Neural progenitor cell (in vitro differentiated cells): ENCODE results near the gene AKAP8L. TPM values are rescaled to one million over a fixed set of nuclear protein-coding genes. Genes with fewer than 3 reads are reported as not detected.

Source experiments
- DNase-seq: peaks from one replicate; pipeline ENCODE4 v3.0.0-alpha.2; 2016; ENCODE audit warnings: low spot score
- H2AFZ ChIP-seq: fragments of 200-600 bp; sonication (generic); replicated peaks from 2 replicates; pipeline ENCODE4 v1.6.1; 2016; ENCODE audit warnings: antibody characterized with exemption
- H3F3A ChIP-seq: fragments of 200-600 bp; sonication (generic); 2 replicates; pipeline ENCODE4 v1.6.1; 2016; ENCODE audit warnings: antibody characterized with exemption, low read depth
- H3K27ac ChIP-seq: fragments of 200-600 bp; sonication (generic); 2 replicates; pipeline ENCODE4 v1.5.1; 2016; ENCODE audit warnings: mild to moderate bottlenecking
- H3K27me3 ChIP-seq: fragments of 200-600 bp; sonication (generic); 2 replicates; pipeline ENCODE4 v1.6.1; 2016; ENCODE audit warnings: mild to moderate bottlenecking, moderate library complexity
- H3K36me3 ChIP-seq: fragments of 200-600 bp; sonication (generic); 2 replicates; pipeline ENCODE4 v1.5.1; 2016
- H3K4me1 ChIP-seq: fragments of 200-600 bp; sonication (generic); 2 replicates; pipeline ENCODE4 v1.6.1; 2016; ENCODE audit warnings: mixed run types
- H3K4me2 ChIP-seq: fragments of 200-600 bp; sonication (generic); 2 replicates; pipeline ENCODE4 v1.6.1; 2016
- H3K4me3 ChIP-seq: fragments of 200-600 bp; sonication (generic); 2 replicates; pipeline ENCODE4 v1.5.1; 2016
- H3K79me2 ChIP-seq: fragments of 200-600 bp; sonication (generic); 2 replicates; pipeline ENCODE4 v1.6.1; 2016; ENCODE audit warnings: low read depth
- H3K9ac ChIP-seq: fragments of 200-600 bp; sonication (generic); 2 replicates; pipeline ENCODE4 v1.6.1; 2016
- H3K9me3 ChIP-seq: fragments of 200-600 bp; sonication (generic); 2 replicates; pipeline ENCODE4 v1.5.1; 2016; ENCODE audit warnings: low read depth
- H4K20me1 ChIP-seq: fragments of 200-600 bp; sonication (generic); 2 replicates; pipeline ENCODE4 v1.6.1; 2016; ENCODE audit warnings: low read depth
- H3K27ac Mint-ChIP-seq: 3 replicates; pipeline ENCODE4 v1.8.0; 2021; ENCODE audit warnings: mixed read lengths
- H3K27me3 Mint-ChIP-seq: 2 replicates; pipeline ENCODE4 v1.8.0; 2022; ENCODE audit warnings: low read depth, mild to moderate bottlenecking, inconsistent platforms, moderate library complexity, mixed read lengths; ENCODE audit not compliant: insufficient read depth
- H3K36me3 Mint-ChIP-seq: 3 replicates; pipeline ENCODE4 v1.8.0; 2021; ENCODE audit warnings: mixed read lengths
- H3K4me1 Mint-ChIP-seq: 3 replicates; pipeline ENCODE4 v1.8.0; 2021; ENCODE audit warnings: mixed read lengths
- H3K4me3 Mint-ChIP-seq: 3 replicates; pipeline ENCODE4 v1.8.0; 2021; ENCODE audit warnings: mild to moderate bottlenecking, moderate library complexity, mixed read lengths
- H3K9me3 Mint-ChIP-seq: 3 replicates; pipeline ENCODE4 v1.8.0; 2020; ENCODE audit warnings: mixed read lengths
- EZH2 ChIP-seq: fragments of 200-600 bp; sonication (generic); IDR thresholded peaks from 2 replicates; pipeline ENCODE4 v1.6.1; 2017; ENCODE audit warnings: antibody characterized with exemption, mild to moderate bottlenecking, moderate library complexity
- EZH2phosphoT487 ChIP-seq: fragments of 200-600 bp; sonication (generic); IDR thresholded peaks from 2 replicates; pipeline ENCODE4 v1.6.1; 2017; ENCODE audit warnings: antibody characterized with exemption
- total RNA-seq: library from RNA; depleted of rRNA; stranded (reverse); fragments of >200 nt; gene quantifications from 2 replicates; pipeline ENCODE4 v1.2.3, GENCODE V29; 2015; ENCODE audit warnings: low replicate concordance
- TF ChIP-seq, protein P1 (sequence below): fragments of 200-600 bp; sonication (generic); IDR thresholded peaks from 2 replicates; pipeline ENCODE4 v1.5.1; 2017; ENCODE audit warnings: antibody characterized with exemption, mild to moderate bottlenecking

AKAP8L gene
- total RNA-seq, 1 donor from 2014 or later, result 131 TPM

DNA sequence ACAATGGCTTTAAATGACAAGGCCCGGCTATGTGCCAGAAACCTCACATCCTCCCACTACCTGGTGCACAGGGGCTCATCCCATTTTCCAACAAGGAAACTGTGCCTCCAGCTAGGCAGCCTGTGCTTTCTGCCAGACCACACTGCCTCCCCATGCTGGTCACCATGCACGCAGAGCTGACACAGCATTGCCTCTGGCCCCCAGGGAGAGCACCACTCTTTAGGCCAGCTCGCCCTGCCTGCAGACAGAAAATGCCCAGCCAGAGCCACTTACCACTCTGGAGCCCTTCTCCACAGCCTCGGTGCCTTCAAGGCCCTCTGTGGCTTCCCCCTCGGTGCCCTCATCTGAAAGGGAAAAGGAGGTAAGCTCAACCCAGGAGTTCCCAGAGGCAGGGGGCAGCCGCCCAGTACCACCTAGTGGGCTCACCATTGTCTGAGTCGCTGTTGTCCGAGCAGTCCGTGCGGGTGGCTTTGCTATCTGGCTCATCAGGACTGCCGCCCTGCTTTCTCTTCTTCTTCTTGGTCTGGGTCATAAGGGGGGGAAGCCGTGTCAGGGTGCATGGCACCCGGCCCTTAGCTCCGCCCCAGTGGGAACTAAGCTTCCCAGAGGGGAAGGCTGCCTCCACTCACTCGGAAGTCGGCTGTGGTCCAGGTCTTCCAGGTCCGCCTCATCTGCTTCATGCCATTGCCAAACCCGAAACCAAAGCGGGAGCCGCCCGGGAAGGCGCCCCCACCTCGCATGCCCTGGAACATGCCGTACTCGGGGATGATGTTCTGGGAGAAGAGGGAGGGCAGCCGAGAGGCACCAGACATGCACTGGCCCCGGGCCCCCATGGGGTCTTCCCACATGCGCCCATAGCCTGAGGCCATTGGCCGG is 18.0 kb downstream of the AKAP8L start:
- Histone ChIP-seq H3K27me3 (no peaks in the 10 kb centered on the region), H2AFZ (no peak overlapping the region), H3K4me2 (no peak overlapping the region), H3F3A (no peaks in the 10 kb centered on the region), H3K79me2 (peaks cover 71% of the 10 kb centered on the region), H3K27ac (no peak overlapping the region), H3K9ac (no peak overlapping the region), H4K20me1 (peaks cover 74% of the 10 kb centered on the region), H3K36me3 (no peaks in the 10 kb centered on the region), H3K9me3 (no peaks in the 10 kb centered on the region), H3K4me3 (no peak overlapping the region), H3K4me1 (peaks cover 10% of the 10 kb centered on the region)
- Mint-ChIP-seq H3K36me3 (peaks cover 28% of the 10 kb centered on the region), H3K9me3 (no peaks in the 10 kb centered on the region), H3K27me3 (peaks cover 8% of the 10 kb centered on the region), H3K4me1 (peaks cover 10% of the 10 kb centered on the region), H3K4me3 (no peak overlapping the region), H3K27ac (no peak overlapping the region)
- DNase-seq, result no peak
- TF ChIP-seq, protein P1, sequence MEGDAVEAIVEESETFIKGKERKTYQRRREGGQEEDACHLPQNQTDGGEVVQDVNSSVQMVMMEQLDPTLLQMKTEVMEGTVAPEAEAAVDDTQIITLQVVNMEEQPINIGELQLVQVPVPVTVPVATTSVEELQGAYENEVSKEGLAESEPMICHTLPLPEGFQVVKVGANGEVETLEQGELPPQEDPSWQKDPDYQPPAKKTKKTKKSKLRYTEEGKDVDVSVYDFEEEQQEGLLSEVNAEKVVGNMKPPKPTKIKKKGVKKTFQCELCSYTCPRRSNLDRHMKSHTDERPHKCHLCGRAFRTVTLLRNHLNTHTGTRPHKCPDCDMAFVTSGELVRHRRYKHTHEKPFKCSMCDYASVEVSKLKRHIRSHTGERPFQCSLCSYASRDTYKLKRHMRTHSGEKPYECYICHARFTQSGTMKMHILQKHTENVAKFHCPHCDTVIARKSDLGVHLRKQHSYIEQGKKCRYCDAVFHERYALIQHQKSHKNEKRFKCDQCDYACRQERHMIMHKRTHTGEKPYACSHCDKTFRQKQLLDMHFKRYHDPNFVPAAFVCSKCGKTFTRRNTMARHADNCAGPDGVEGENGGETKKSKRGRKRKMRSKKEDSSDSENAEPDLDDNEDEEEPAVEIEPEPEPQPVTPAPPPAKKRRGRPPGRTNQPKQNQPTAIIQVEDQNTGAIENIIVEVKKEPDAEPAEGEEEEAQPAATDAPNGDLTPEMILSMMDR, result no peak

DNA sequence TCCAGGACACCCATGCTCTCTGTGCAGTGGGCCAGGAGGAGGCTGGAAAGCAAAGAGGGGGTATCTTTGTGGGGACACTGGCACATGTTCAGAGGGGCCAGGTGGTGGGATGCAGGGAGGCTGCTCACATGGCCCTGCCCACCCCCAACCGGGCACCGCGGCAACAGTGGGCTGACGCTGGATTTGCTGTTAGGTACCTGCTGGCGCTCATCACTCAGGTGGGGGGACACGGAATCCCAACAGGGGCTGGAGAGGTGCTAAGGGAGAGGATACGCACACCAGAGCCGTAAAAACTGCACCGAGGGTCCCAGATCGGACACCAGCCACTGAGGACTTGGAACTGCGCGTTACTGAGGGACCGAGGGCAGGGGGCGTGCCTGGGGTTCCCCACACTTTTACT is 19.2 kb downstream of the AKAP8L start:
- Histone ChIP-seq H3K4me2 (no peak overlapping the region), H3K79me2 (peaks cover 64% of the 10 kb centered on the region), H2AFZ (no peak overlapping the region), H3K9ac (no peak overlapping the region), H4K20me1 (peaks cover 62% of the 10 kb centered on the region), H3K36me3 (no peaks in the 10 kb centered on the region), H3K27ac (no peak overlapping the region), H3K27me3 (no peaks in the 10 kb centered on the region), H3K4me3 (no peak overlapping the region), H3K4me1 (peaks cover 2% of the 10 kb centered on the region), H3K9me3 (no peaks in the 10 kb centered on the region), H3F3A (peaks cover 2% of the 10 kb centered on the region)
- Mint-ChIP-seq H3K4me1 (peaks cover 5% of the 10 kb centered on the region), H3K9me3 (no peaks in the 10 kb centered on the region), H3K27me3 (peaks cover 8% of the 10 kb centered on the region), H3K27ac (no peak overlapping the region), H3K36me3 (peaks cover 28% of the 10 kb centered on the region), H3K4me3 (no peak overlapping the region)
- no peak for DNase-seq
- TF ChIP-seq, protein P1, result no peak
- no peak for TF ChIP-seq EZH2
- TF ChIP-seq EZH2phosphoT487, result no peak

DNA sequence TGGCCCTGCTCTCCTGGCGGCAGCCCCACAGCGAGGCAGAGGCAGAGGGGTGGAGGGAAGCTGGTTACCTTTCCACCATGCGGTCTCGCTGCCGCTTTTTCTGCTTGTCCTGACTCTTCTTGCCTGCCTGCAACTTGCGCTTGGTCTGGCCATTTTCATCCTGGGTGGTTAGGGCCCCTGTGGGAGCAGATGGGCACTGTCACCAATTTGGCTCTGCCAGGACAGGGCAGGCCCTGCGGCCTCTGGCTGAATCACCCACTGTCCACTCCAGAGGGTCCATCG is 19.6 kb downstream of the AKAP8L start:
- no peak for TF ChIP-seq EZH2
- TF ChIP-seq EZH2phosphoT487, result no peak
- TF ChIP-seq, protein P1, result no peak
- H3K9ac ChIP-seq, result no peak overlapping the region
- Mint-ChIP-seq H3K27ac (no peak overlapping the region), H3K27me3 (peaks cover 8% of the 10 kb centered on the region), H3K4me3 (no peak overlapping the region), H3K36me3 (peaks cover 28% of the 10 kb centered on the region), H3K4me1 (peaks cover under 1% of the 10 kb centered on the region), H3K9me3 (no peaks in the 10 kb centered on the region)
- H3K27ac ChIP-seq, result no peak overlapping the region
- H2AFZ ChIP-seq, result no peak overlapping the region
- H4K20me1 ChIP-seq, result peaks cover 58% of the 10 kb centered on the region
- H3K4me1 ChIP-seq, result no peaks in the 10 kb centered on the region
- peaks cover 64% of the 10 kb centered on the region for H3K79me2 ChIP-seq
- no peaks in the 10 kb centered on the region for H3K9me3 ChIP-seq
- H3K4me3 ChIP-seq, result no peak overlapping the region
- H3K4me2 ChIP-seq, result no peak overlapping the region
- DNase-seq, result no peak
- no peaks in the 10 kb centered on the region for H3K27me3 ChIP-seq
- no peaks in the 10 kb centered on the region for H3K36me3 ChIP-seq
- peaks cover 5% of the 10 kb centered on the region for H3F3A ChIP-seq
